Islet of Langerhans (tissue), 1 donor: ENCODE measurements around the gene SELENOV.

ENCODE experiments used
- FAIRE-seq: peaks from one replicate; lab custom pipeline; 2011; peaks lifted over from hg19 to GRCh38; lab: Jason Lieb, UNC

SELENOV gene

DNA sequence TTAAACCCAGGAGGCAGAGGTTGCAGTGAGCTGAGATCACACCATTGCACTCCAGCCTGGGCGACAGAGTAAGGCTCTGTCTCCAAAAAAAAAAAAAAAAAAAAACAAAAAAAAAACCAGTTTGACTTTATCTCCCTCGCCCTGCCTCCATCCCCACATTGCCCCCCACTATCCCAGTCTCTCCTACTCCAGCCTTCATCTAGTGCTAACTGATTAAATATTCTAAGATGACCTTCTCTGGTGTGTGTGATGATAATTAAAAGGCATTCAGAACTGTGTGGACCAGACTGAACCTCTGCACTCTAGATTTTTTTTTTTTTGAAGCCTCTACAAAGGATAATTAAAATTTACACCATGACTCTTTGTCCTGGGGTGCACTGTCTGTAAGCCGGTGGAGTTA is 22.2 kb upstream of the SELENOV start:
- no peak for FAIRE-seq

DNA sequence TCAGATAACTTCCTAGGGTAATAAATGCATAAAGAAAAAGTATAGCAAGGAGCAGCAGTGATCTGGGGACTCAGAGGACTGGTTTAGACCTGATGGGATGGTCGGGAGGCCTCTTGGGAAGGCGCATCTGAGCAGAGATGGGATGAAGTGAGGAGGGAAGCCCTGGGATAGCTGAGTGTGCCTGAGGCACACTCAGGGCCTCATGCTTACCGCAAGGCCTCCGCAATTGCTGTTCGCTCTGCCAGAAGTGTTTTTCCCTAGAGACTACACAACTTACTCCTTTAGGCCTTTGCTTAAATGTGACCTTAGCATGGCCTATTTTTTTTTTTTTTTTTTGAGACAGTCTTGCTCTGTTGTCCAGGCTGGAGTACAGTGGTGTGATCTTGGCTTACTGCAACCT is 20.3 kb upstream of the SELENOV start:
- FAIRE-seq, result no peak

DNA sequence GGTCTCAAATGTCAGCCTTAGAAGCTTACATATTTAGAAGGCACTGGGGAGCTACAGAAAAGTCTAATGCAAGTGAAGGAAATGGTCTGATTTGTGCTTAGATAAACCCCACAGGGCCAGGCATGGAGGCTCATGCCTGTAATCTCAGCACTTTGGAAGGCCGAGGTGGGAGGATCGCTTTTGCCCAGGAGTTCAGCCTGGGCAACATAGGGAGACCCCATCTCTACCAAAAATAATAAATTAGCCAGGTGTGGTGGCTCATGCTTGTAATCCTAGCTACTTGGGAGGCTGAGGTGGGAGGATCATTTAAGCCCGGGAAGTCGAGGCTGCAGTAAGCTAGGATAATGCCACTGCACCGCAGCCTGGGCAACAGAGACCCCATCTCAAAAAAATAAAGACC is 18.9 kb upstream of the SELENOV start:
- no peak for FAIRE-seq

DNA sequence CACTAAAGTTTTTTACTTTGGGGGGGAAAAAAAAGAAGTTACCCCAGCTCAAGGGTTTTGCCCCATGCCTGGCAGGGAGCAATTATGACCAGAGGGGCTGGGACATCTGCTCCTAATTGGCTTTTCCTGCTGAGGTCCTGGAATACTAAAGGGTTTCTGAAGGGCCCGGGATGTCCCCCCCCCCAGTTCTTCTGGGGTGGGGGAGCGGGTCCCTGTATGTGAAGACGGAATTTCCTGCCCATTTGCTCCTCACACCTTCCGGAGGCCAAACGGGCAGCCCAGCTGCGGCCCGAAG is 17.3 kb upstream of the SELENOV start:
- no peak for FAIRE-seq

DNA sequence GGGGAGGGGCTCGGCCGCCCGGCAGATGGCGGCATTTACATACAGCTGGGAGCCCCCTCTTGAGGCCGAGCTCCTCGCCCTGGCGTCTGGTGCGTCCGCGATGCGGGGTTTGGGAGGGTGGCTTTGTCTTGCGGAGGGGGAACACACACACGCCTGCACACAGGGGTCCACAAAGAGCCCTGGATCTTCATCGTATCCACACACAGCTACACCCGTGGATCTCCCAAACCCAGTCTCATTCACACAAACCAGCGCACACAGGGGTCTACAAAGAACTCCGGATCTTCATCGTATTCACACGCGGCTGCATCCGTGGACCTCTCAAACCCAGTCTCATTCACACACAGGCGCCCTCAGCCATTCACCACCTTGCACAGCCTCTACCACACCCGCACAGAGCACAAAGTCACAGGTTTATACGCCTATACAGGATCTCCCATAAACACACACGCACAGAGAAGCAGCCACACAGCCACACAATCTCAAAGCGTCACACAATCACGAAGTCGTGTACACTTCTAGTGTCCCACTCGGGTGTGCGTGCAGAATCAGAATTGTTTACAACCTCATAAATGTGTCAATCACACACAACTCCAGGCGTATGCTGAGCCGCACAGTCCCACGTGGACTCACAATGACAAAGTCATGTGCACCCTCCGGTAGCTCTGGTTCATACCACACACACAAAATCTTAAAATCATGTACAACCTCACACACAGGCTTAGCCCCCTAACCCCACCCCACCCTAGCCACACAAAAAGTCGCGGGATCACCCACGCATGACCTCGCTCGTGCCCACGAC is 16.7 kb upstream of the SELENOV start:
- no peak for FAIRE-seq

DNA sequence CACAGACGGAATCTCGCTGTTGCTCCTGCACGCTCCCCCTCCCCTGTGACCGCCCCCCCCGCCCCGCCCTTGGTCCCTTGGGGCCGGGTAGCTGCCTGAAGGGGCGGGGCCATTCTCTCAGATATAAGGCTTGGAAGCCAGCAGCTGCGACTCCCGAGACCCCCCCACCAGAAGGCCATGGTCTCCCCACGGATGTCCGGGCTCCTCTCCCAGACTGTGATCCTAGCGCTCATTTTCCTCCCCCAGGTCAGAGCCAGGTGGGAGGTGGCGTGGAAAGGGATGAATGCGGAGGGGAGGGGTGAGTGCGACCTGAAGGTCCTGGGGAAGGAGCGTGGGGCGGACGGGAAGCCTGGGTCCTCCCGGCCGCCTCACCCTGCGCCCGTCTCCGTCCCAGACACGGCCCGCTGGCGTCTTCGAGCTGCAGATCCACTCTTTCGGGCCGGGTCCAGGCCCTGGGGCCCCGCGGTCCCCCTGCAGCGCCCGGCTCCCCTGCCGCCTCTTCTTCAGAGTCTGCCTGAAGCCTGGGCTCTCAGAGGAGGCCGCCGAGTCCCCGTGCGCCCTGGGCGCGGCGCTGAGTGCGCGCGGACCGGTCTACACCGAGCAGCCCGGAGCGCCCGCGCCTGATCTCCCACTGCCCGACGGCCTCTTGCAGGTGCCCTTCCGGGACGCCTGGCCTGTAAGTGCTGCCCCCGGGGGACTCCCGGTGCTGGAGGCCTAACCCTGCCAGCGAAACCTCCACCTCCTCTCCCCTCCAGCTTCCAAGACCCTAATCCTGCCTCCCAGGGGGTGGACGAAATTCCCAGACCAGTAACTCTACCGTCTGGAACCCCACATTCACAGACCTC is 15.9 kb upstream of the SELENOV start, which contains the start of gene DLL3:
Gene DLL3 (plus strand): TSS at position 150 of the 845 bp plus-strand sequence. CDS start 28 bp downstream, at position 178.
- no peak for FAIRE-seq

DNA sequence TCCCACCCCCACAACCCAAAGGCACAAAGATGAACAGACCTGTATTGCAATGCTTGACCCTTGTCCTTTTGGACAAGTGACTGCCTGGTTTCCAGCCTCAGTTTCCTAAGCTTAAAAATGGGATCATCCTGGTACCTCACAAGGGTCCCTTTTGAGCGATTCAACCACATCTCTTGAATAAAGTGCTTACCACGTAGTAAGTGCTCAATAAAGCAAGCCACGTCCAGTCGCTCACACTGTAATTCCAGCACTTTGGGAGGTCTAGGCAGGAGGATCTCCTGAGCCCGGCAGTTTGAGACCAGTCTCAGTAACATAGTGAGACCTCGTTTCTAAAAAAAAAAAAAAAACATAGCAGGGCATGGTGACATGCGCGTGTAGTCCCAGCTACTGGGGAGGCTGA is 15.0 kb upstream of the SELENOV start:
- no peak for FAIRE-seq

DNA sequence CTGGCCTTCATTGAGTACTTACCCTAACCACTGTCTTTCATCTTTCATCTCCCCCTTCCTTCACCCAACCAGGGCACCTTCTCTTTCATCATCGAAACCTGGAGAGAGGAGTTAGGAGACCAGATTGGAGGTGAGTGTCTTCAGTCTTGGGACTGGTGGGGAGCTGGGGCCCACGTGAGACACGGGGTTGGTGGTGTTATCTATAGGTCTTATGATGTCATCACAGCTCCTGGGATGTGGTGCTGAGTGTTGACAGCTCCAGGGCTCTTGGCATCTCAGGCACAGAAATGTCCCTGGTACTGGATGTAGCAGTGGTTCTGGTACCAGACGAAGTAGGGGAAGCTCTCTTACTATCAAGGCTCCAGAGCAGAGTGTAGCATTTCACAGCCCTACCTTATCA is 14.4 kb upstream of the SELENOV start:
- no peak for FAIRE-seq

DNA sequence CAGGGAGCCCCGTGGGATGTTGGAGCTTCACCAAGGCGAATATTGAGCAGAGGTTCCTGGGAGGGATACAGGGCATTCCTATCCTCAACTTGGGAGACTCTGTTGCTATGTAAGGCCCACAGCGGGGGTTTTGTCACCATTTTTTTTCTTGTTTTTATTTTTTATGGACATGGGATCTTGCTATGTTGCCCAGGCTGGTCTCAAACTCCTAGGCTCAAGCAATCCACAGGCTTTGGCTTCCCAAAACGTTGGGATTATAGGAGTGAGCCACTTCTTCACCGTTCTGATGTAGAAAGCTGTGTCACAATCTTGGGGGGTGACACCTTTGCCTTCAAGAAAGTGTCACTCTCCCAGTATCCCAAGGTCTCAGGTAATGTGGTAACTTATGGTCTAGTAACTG is 13.6 kb upstream of the SELENOV start:
- no peak for FAIRE-seq

DNA sequence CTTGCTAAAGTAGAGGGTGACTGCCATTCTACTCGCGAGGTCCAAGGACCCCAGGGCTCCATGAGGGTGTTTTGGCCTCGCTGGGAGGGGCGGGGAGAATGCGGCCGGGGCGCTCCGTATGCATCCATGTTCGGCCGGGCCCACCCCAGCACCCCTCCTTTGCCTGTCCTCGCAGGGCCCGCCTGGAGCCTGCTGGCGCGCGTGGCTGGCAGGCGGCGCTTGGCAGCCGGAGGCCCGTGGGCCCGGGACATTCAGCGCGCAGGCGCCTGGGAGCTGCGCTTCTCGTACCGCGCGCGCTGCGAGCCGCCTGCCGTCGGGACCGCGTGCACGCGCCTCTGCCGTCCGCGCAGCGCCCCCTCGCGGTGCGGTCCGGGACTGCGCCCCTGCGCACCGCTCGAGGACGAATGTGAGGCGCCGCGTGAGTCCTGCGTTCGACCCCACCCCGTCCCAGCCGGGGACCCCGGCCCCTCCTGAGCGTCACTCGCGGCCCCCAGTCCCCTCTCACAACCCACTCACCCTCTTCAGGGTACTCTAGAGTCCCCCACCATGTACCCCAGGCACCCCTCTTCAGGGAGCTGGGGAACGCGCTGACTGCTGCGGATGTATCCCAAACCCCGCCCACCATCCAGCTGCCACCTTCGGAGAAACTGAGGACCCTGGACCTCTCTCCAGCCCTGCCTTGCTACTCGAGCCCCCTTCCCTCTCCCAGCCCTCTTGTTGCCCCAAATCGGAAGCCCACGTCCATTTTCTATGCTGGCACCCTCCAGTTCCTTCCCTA is 12.1 kb upstream of the SELENOV start:
- no peak for FAIRE-seq

DNA sequence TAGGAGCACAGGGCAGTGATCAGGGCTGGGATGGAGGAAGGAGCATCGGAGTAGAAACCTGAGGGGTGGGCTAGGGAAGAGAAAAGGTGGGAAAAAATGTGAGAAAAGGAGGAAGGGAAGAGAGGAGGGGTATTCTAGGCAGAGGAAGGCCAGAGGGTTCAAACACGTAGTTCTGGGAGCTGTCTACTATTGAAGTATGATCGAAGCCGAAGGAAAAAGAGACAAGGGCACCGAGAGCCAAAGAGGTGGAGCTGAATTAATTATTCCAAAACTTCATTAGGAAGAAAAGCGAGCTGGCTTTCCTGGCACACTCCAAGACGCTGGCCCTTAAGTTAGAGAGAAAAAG is 8.4 kb upstream of the SELENOV start:
- FAIRE-seq, result no peak

DNA sequence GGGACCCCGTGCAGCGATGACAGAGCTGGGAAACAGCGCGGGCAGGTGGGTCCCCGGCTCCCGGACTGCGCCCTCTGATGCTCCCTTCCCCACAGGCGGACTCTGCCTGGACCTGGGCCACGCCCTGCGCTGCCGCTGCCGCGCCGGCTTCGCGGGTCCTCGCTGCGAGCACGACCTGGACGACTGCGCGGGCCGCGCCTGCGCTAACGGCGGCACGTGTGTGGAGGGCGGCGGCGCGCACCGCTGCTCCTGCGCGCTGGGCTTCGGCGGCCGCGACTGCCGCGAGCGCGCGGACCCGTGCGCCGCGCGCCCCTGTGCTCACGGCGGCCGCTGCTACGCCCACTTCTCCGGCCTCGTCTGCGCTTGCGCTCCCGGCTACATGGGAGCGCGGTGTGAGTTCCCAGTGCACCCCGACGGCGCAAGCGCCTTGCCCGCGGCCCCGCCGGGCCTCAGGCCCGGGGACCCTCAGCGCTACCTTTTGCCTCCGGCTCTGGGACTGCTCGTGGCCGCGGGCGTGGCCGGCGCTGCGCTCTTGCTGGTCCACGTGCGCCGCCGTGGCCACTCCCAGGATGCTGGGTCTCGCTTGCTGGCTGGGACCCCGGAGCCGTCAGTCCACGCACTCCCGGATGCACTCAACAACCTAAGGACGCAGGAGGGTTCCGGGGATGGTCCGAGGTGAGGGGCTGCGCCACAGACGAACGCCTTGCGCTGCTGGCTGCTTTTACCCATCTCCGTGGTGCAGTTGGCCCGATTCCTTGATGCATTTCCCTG is 7.8 kb upstream of the SELENOV start:
- no peak for FAIRE-seq

DNA sequence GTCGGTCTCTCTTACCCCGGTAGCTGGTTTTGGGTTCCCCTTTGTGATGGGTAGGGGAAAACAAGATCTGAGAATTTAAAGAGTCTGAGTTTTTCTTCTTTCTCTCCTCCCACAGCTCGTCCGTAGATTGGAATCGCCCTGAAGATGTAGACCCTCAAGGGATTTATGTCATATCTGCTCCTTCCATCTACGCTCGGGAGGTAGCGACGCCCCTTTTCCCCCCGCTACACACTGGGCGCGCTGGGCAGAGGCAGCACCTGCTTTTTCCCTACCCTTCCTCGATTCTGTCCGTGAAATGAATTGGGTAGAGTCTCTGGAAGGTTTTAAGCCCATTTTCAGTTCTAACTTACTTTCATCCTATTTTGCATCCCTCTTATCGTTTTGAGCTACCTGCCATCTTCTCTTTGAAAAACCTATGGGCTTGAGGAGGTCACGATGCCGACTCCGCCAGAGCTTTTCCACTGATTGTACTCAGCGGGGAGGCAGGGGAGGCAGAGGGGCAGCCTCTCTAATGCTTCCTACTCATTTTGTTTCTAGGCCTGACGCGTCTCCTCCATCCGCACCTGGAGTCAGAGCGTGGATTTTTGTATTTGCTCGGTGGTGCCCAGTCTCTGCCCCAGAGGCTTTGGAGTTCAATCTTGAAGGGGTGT is 7.1 kb upstream of the SELENOV start:
- no peak for FAIRE-seq

DNA sequence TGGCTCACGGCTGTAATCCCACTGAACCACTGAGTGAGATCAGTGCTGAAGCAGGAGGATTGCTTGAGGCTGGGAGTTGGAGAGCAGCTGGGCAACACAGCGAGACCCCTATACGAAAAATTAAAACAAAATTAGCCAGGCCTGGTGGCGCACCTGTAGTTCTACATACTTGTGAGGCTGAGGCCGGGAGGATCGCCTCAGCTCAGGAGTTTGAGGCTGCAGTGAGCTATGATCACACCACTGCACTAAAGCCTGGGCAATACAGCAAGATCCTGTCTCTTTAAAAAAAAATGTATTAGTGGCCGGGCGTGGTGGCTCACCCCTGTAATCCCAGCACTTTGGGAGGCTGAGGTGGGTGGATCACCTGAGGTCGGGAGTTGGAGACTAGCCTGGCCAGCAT is 6.3 kb upstream of the SELENOV start:
- no peak for FAIRE-seq

DNA sequence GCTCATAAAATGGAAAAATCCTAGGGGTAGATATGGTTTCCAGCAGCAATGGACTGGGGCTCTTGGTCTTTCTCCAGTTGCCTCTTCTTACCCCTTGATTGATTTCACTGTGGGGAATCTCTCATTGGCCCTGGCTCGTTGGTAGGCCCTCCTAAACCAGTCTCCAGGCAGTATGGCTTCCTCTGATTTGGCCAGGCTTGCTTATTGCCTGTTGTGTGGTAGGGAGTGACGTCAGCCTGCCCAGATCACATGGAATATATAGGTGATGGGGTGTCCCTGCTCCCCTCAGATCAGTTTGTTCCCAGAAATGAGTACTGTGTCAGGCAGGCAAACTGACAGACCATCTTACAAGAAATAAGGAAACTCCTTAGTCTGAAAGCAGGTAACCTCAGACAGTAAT is 5.7 kb upstream of the SELENOV start:
- FAIRE-seq, result no peak

DNA sequence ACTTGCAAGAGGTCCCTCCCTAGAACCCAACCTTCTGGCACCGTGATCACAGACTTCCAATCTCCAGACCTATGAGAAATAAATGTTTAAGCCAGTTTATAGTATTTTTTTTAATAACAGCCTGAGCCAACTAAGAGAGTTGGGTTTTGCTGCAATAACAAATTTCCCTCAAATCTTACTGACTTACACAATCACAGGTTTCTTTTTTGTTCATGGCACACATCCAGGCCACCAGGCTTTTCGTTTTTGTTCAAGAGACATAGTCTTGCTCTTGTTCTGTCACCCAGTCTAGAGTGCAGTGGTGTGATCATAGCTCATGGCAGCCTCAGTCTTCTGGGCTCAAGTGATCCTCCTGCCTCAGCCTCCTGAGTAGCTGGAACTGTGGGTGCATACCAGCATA is 2.0 kb upstream of the SELENOV start:
- no peak for FAIRE-seq

DNA sequence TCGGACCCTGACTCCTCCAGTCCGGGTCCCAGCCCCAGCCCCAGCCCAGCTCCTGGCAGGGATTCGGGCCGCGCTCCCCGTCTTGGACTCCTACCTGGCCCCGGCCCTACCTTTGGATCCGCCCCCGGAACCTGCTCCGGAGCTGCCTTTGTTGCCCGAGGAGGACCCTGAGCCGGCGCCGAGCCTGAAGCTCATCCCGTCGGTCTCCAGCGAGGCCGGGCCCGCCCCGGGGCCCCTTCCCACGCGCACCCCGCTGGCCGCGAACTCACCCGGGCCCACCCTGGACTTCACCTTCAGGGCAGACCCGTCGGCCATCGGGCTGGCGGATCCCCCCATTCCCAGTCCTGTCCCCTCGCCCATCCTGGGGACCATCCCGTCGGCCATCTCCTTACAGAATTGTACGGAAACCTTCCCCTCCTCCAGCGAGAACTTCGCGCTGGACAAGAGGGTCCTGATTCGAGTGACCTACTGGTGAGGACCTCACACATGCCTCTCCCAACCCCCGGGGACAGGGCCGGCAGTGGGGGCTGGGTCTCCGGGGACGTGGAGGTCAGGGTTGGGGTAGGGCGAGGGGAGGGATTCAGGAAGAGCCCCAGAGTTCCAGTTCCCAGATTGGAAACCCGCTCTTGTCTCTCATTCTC is 732 bp downstream of the SELENOV start:
- no peak for FAIRE-seq

DNA sequence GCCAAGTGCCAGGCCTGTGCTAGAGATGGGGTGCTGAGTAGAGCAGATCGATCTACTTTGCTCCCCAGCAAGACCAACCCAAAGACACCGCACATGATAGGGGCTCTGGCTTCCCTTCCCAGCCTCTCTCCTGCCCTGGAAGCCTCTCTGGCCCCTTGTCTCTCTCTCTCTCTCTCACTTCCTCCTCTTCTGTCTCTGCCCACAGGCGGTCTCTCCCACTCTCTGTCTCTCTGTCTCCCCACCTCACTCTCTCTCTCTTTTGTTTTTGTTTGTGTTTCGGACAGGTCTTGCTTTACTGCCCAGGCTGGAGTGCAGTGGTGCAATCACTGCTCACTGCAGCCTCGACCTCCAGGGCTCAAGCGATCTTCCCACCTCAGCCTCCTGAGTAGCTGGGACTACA is 1.3 kb downstream of the SELENOV start:
- no peak for FAIRE-seq

DNA sequence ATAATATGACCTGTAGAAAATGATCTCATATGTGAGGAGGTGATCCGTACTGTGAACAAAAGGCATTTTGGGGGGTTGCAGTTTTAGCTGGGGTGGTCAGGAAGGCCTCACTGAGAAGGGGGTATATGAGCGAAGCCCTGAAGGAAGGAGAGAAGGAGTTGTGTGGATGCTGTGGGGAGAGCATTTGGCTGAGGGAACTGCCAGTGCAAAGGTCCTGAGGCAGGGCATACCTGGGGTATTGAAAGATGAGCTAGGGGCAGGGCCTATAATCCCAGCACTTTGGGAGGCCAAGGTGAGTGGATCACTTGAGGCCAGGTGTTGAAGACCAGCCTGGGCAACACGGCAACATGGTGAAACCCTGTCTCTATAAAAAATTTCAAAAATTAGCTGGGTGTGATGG is 2.5 kb downstream of the SELENOV start:
- no peak for FAIRE-seq

DNA sequence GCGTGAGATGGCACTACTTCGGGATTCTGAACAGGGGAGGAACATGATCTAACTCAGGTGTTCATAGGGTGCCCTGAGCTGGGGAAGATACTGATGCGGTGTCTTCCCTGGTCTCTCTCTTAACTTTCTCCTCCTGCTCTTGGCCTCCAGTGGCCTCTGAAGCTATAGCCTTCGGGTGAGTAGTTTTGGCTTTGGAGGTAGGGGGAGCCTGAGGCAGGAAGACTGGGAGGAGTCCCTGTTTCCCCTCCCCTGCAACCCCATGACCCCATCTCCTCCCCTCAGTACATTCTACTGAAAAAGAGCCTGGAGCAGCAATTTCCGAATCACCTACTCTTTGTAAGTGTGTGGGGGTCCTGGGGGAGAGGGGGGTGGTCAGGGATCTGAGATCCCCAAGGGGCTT is 3.5 kb downstream of the SELENOV start:
- FAIRE-seq, result no peak

DNA sequence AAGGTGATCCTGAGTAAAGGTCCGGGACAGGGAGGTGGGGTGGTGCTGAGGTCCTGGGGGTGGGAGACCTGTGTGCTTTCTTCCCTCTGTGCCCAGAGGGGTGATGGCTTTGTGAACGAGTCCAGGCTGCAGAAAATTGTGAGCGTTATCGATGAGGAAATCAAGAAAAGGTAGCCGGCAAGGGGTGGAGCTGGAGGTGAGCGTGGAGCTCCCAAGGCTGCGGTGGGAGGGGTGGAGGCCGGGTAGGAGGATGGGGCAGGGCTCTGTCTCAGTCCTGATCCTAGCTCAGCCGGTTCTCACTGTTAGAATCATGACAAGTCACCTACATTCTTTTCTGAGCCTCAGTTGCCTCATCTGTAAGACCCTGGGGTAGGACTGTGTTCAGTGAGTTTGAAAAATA is 4.0 kb downstream of the SELENOV start:
- FAIRE-seq, result no peak
